ENCODE measurements around the gene ERO1A.

Gene ERO1A

DNA sequence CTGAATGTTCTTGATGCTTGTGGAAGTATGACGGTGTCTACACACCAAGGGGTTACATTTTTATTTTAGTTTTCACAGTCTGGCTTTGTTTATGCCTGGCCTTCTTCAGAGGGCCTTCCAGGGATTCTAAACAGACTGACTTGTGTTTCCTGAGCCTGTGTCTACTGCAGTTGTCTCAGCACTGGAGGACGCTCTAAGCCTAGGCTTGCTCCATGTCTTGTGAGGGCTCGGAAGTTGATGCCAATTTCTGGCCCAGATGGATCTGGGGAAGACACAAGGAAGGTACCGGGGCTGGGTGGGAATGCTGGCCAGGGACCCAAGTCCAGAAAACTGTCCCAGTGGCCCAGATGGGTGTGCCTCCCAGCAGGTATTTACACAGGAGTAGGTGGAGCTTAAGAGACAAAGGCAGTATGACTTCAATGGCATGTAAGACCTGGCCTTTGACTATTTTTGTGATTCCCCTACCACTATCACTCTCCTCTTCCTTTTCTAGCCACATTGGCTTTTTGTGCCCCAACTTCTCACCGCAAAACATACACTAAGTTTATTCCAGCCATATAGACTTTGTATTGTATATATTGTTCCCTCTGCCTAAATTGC, 85.8 kb downstream of the ERO1A start:
- TF ChIP-seq CEBPB (IDR thresholded peaks at IDR 0.05) (no peak), TAF1 (IDR thresholded peaks at IDR 0.05; ENCODE audit: low read depth) (no peak), EP300 (IDR thresholded peaks at IDR 0.05; ENCODE audit: borderline replicate concordance) (no peak), EGR1 (IDR thresholded peaks at IDR 0.05) (no peak), NFIC (IDR thresholded peaks at IDR 0.05) (no peak), ZBTB7A (IDR thresholded peaks at IDR 0.05; ENCODE audit: low read depth) (no peak), FOXM1 (IDR thresholded peaks at IDR 0.05; ENCODE audit: borderline replicate concordance, low read depth) (no peak), CREB1 (IDR thresholded peaks at IDR 0.05; ENCODE audit: low read depth) (no peak), TEAD4 (IDR thresholded peaks at IDR 0.05) (no peak), YY1 (IDR thresholded peaks at IDR 0.05; ENCODE audit: low read depth) (no peak), MAX (IDR thresholded peaks at IDR 0.05) (no peak)
- TF ChIP-seq, protein P1, sequence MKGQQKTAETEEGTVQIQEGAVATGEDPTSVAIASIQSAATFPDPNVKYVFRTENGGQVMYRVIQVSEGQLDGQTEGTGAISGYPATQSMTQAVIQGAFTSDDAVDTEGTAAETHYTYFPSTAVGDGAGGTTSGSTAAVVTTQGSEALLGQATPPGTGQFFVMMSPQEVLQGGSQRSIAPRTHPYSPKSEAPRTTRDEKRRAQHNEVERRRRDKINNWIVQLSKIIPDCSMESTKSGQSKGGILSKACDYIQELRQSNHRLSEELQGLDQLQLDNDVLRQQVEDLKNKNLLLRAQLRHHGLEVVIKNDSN (IDR thresholded peaks at IDR 0.05): no peak
- TF ChIP-seq, protein P2, sequence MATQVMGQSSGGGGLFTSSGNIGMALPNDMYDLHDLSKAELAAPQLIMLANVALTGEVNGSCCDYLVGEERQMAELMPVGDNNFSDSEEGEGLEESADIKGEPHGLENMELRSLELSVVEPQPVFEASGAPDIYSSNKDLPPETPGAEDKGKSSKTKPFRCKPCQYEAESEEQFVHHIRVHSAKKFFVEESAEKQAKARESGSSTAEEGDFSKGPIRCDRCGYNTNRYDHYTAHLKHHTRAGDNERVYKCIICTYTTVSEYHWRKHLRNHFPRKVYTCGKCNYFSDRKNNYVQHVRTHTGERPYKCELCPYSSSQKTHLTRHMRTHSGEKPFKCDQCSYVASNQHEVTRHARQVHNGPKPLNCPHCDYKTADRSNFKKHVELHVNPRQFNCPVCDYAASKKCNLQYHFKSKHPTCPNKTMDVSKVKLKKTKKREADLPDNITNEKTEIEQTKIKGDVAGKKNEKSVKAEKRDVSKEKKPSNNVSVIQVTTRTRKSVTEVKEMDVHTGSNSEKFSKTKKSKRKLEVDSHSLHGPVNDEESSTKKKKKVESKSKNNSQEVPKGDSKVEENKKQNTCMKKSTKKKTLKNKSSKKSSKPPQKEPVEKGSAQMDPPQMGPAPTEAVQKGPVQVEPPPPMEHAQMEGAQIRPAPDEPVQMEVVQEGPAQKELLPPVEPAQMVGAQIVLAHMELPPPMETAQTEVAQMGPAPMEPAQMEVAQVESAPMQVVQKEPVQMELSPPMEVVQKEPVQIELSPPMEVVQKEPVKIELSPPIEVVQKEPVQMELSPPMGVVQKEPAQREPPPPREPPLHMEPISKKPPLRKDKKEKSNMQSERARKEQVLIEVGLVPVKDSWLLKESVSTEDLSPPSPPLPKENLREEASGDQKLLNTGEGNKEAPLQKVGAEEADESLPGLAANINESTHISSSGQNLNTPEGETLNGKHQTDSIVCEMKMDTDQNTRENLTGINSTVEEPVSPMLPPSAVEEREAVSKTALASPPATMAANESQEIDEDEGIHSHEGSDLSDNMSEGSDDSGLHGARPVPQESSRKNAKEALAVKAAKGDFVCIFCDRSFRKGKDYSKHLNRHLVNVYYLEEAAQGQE (IDR thresholded peaks at IDR 0.05; ENCODE audit: low read depth): no peak

GRCh38 chr14:52607061-52607460, 88.3 kb downstream of the ERO1A start:
- TF ChIP-seq NFIC (IDR thresholded peaks at IDR 0.05) (no peak), RAD21 (IDR thresholded peaks at IDR 0.05; ENCODE audit: low read depth) (no peak), CEBPB (IDR thresholded peaks at IDR 0.05) (no peak), CREB1 (IDR thresholded peaks at IDR 0.05; ENCODE audit: low read depth) (no peak), EGR1 (IDR thresholded peaks at IDR 0.05) (no peak), FOXM1 (IDR thresholded peaks at IDR 0.05; ENCODE audit: borderline replicate concordance, low read depth) (no peak), ZBTB7A (IDR thresholded peaks at IDR 0.05; ENCODE audit: low read depth) (no peak)

DNA sequence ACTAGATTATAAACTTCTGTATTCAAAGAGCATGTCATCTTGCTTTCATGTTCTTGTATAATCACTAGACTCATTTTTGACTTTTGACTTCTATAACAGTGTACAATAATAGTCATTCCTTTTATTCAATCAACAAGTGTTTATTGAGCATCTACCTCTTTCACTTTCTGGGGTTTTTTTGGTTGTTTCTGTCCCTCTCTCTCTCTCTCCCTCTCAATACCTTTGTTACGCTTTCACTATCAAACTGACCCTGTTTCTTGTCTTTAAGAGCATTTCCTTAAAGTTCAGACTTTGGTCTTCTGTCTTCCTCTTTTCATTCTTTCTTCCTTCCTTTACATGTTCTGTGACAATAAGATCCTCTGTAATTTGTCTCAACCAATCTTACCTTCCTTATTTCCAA, 93.2 kb downstream of the ERO1A start:
- TF ChIP-seq ZBTB7A (IDR thresholded peaks at IDR 0.05; ENCODE audit: low read depth): no peak
- no peak for TF ChIP-seq FOXM1 (IDR thresholded peaks at IDR 0.05; ENCODE audit: borderline replicate concordance, low read depth)
- no peak for TF ChIP-seq CREB1 (IDR thresholded peaks at IDR 0.05; ENCODE audit: low read depth)
- TF ChIP-seq EP300 (IDR thresholded peaks at IDR 0.05; ENCODE audit: borderline replicate concordance): no peak
- no peak for TF ChIP-seq TEAD4 (IDR thresholded peaks at IDR 0.05)
- TF ChIP-seq, protein P1 (IDR thresholded peaks at IDR 0.05): no peak
- TF ChIP-seq EGR1 (IDR thresholded peaks at IDR 0.05): no peak
- TF ChIP-seq YY1 (IDR thresholded peaks at IDR 0.05; ENCODE audit: low read depth): no peak

GRCh38 chr14:52599974-52600373, 95.4 kb downstream of the ERO1A start:
- TF ChIP-seq TEAD4 (IDR thresholded peaks at IDR 0.05) (no peak), TAF1 (IDR thresholded peaks at IDR 0.05; ENCODE audit: low read depth) (no peak), ZBTB7A (IDR thresholded peaks at IDR 0.05; ENCODE audit: low read depth) (no peak), TCF12 (IDR thresholded peaks at IDR 0.05; ENCODE audit: low read depth) (no peak), EGR1 (IDR thresholded peaks at IDR 0.05) (no peak), CREB1 (IDR thresholded peaks at IDR 0.05; ENCODE audit: low read depth) (no peak), CEBPB (IDR thresholded peaks at IDR 0.05) (no peak; the same call in 1 of the 2 replicates), NFIC (IDR thresholded peaks at IDR 0.05) (no peak)
- TF ChIP-seq, protein P2 (IDR thresholded peaks at IDR 0.05; ENCODE audit: low read depth): no peak

DNA sequence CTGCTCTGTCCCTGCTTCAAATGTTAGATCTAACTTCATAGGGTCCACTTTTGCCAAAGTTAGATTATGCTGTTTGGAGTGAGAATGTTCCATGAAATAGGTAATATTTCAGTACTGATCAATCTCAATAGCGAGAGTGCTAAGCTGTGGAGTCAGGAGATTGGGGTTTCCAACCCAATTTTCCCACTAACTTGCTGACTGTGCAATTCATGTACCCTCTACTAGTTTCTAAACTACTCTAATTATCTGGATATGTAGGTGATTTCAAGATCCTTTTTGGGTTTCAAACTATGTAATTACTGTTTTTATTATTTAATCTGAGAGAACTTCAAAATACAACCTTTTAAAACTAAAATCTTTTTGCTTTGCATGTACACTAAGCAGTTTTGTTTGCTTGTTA, 96.8 kb downstream of the ERO1A start:
- no peak for TF ChIP-seq CREB1 (IDR thresholded peaks at IDR 0.05; ENCODE audit: low read depth)
- no peak for TF ChIP-seq EGR1 (IDR thresholded peaks at IDR 0.05)
- no peak for TF ChIP-seq TCF12 (IDR thresholded peaks at IDR 0.05; ENCODE audit: low read depth)
- no peak for TF ChIP-seq NFIC (IDR thresholded peaks at IDR 0.05)
- TF ChIP-seq YY1 (IDR thresholded peaks at IDR 0.05; ENCODE audit: low read depth): no peak
- no peak for TF ChIP-seq EP300 (IDR thresholded peaks at IDR 0.05; ENCODE audit: borderline replicate concordance)
- TF ChIP-seq TAF1 (IDR thresholded peaks at IDR 0.05; ENCODE audit: low read depth): no peak
- TF ChIP-seq ZBTB7A (IDR thresholded peaks at IDR 0.05; ENCODE audit: low read depth): no peak
- TF ChIP-seq MAX (IDR thresholded peaks at IDR 0.05): no peak
- TF ChIP-seq, protein P2 (IDR thresholded peaks at IDR 0.05; ENCODE audit: low read depth): no peak
- no peak for TF ChIP-seq RAD21 (IDR thresholded peaks at IDR 0.05; ENCODE audit: low read depth)
- TF ChIP-seq FOXM1 (IDR thresholded peaks at IDR 0.05; ENCODE audit: borderline replicate concordance, low read depth): no peak

Data from Ishikawa (cell line).